Panc1 (cell line): ENCODE measurements around the gene TMEM141. TPM values are rescaled to one million over a fixed set of nuclear protein-coding genes. Genes with fewer than 3 reads are reported as not detected.
"Not testable (repeated sequence)": the region's sequence is repeated elsewhere in the genome, so short reads cannot be mapped to it uniquely, and the experiment has no call there.

Experiments
- ATAC-seq: fragments of 200-7000 bp; cut with Tn5 transposase; 2 replicates; pipeline ENCODE4 v1.9.1; 2020; ENCODE audit warnings: mild to moderate bottlenecking, moderate library complexity
- BruUV-seq: library from RNA; stranded (reverse); fragments of 400-500 nt; replicated peaks from 2 replicates; lab custom pipeline; 2021; lab: Mats Ljungman, UMichigan
- CTCF ChIA-PET: fragments of 300-600 bp; sonication (Branson Sonifier 250); formaldehyde crosslinking; loops from one replicate; lab custom pipeline; 2022; ENCODE audit warnings: antibody characterized with exemption; lab: Charles Lee
- POLR2A ChIA-PET: fragments of 300-600 bp; sonication (Branson Sonifier 250); formaldehyde crosslinking; loops from one replicate; lab custom pipeline; 2022; ENCODE audit warnings: antibody characterized with exemption; lab: Charles Lee
- DNase-seq: peaks from one replicate; pipeline ENCODE4 v3.0.0-alpha.2; 2010; ENCODE audit warnings: low read depth, low spot score
- H3K27ac ChIP-seq: 2 replicates; pipeline ENCODE4 v1.5.1; 2011; ENCODE audit warnings: mild to moderate bottlenecking, low read length, inconsistent platforms
- H3K27me3 ChIP-seq: fragments of 200-500 bp; sonication (Bioruptor generic); 2 replicates; pipeline ENCODE4 v1.6.0; 2014; ENCODE audit warnings: low read length, inconsistent platforms; ENCODE audit not compliant: control insufficient read depth, insufficient read depth
- H3K36me3 ChIP-seq: fragments of 200-500 bp; sonication (Bioruptor generic); 2 replicates; pipeline ENCODE4 v1.5.1; 2014; ENCODE audit warnings: inconsistent platforms, mild to moderate bottlenecking, low read length, moderate library complexity; ENCODE audit not compliant: control insufficient read depth, insufficient read depth
- H3K4me1 ChIP-seq: 2 replicates; pipeline ENCODE4 v1.5.1; 2011; ENCODE audit warnings: inconsistent platforms, mild to moderate bottlenecking, low read length, moderate library complexity; ENCODE audit not compliant: control insufficient read depth, insufficient read depth
- H3K4me3 ChIP-seq, 2 experiments: 2 replicates each; pipeline ENCODE4 v1.5.1; 2011 to 2012; ENCODE audit warnings: low read depth in 2 of 2, low read length in 2 of 2, mild to moderate bottlenecking in 2 of 2, inconsistent platforms in 1 of 2, moderate library complexity in 1 of 2
- H3K9me3 ChIP-seq: fragments of 200-500 bp; sonication (Bioruptor generic); 2 replicates; pipeline ENCODE4 v1.5.1; 2014; ENCODE audit warnings: low read depth, mild to moderate bottlenecking, inconsistent platforms, low read length, moderate library complexity; ENCODE audit not compliant: control insufficient read depth, insufficient read depth
- CTCF ChIP-seq: fragments of 450-650 bp; IDR thresholded peaks from 2 replicates; pipeline ENCODE4 v1.5.1; 2017; ENCODE audit warnings: mild to moderate bottlenecking
- POLR2AphosphoS5 ChIP-seq: IDR thresholded peaks from 2 replicates; pipeline ENCODE4 v1.6.1; 2012; ENCODE audit warnings: mild to moderate bottlenecking, low read depth, low read length, moderate library complexity
- SIN3A ChIP-seq: IDR thresholded peaks from 2 replicates; pipeline ENCODE4 v1.6.1; 2012; ENCODE audit warnings: low read depth, mild to moderate bottlenecking, low read length, moderate library complexity, borderline replicate concordance; ENCODE audit not compliant: insufficient read depth
- TCF7L2 ChIP-seq: IDR thresholded peaks from 2 replicates; pipeline ENCODE4 v1.6.1; 2011; ENCODE audit warnings: mild to moderate bottlenecking, low read depth, low read length, inconsistent platforms
- in situ Hi-C: cut with HindIII; loops from 2 replicates; pipeline ENCODE4 v1.10.0; 2016; ENCODE audit warnings: low sequenced_read_pairs, low pct_unique_long_range_greater_than_20kb
- intact Hi-C: fragments of 100-400 bp; cut with micrococcal nuclease; formaldehyde crosslinking; loops from one replicate; pipeline ENCODE4 v1.10.0; 2022; ENCODE audit not compliant: unreplicated experiment
- total RNA-seq: library from RNA; stranded (reverse); gene quantifications from one replicate; pipeline ENCODE4 v1.2.1, GENCODE V29; 2021; ENCODE audit not compliant: unreplicated experiment
- TF ChIP-seq, protein P1 (sequence below), 2 experiments: IDR thresholded peaks; 2 replicates each; pipeline ENCODE4 v1.6.1; 2011 to 2012; ENCODE audit warnings: low read depth in 2 of 2, control low read depth in 1 of 2, low read length in 1 of 2, mild to moderate bottlenecking in 1 of 2, moderate library complexity in 1 of 2; ENCODE audit not compliant: insufficient read depth in 1 of 2

TMEM141 gene
- total RNA-seq, 1 experiment from 2014 or later = 53.5 TPM

DNA sequence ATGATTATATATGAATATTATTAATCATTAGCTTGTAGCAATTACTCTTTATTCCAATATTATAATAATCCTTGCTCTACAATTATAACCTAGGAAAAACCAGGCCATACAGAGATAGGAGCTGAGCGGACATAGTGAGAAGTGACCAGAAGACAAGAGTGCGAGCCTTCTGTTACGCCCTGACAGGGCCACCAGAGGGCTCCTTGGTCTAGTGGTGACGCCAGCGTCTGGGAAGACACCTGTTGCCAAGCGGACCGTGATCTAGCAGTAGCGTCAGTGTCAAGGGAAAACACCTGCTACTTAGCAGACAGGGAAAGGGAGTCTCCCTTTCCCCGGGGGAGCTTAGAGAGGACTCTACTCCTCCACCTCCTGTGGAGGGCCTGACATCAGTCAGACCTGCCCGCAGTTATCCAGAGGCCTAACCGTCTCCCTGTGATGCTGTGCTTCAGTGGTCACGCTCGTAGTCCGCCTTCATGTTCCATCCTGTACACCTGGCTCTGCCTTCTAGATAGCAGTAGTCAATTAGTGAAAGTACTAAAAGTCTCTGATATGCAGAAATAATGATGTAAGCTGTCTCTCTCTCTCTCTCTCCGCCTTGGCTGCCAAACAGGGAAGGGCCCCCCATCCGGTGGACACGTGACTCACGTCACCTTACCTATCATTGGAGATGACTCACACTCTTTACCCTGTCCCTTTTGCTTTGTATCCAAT, 24.6 kb upstream of the TMEM141 start:
- H3K4me1 ChIP-seq, H3K27me3 ChIP-seq, DNase-seq, H3K9me3 ChIP-seq, H3K4me3 ChIP-seq, in situ Hi-C loops, BruUV-seq, H3K36me3 ChIP-seq, POLR2A ChIA-PET, intact Hi-C loops, ATAC-seq, H3K27ac ChIP-seq: not testable (repeated sequence)
- TF ChIP-seq CTCF = peak; percentile 44
- CTCF ChIA-PET = interaction anchor here (0.5 to 1.2 kb wide), 5 partner anchors 9 to 595 kb away, joined by 3 to 5 read pairs (median 3); partner anchors contain the start of gene LCN8

- Histone ChIP-seq H3K36me3 (no peaks in the 10 kb centered on the region), H3K4me1 (no peaks in the 10 kb centered on the region), H3K27ac (no peak overlapping the region), H3K27me3 (no peaks in the 10 kb centered on the region), H3K4me3 (peak overlapping the region in 1 of 2 experiments; percentile 24; a peak in 1 of 4 replicates), H3K9me3 (no peaks in the 10 kb centered on the region; the same call in 1 of the 2 replicates)
- no peak for DNase-seq
- CTCF ChIA-PET = no interaction called here
- no TSS peak for BruUV-seq
- intact Hi-C loops (no loop called here), in situ Hi-C loops (no loop called here)
- ATAC-seq = peak; percentile 89
- TF ChIP-seq, protein P1, sequence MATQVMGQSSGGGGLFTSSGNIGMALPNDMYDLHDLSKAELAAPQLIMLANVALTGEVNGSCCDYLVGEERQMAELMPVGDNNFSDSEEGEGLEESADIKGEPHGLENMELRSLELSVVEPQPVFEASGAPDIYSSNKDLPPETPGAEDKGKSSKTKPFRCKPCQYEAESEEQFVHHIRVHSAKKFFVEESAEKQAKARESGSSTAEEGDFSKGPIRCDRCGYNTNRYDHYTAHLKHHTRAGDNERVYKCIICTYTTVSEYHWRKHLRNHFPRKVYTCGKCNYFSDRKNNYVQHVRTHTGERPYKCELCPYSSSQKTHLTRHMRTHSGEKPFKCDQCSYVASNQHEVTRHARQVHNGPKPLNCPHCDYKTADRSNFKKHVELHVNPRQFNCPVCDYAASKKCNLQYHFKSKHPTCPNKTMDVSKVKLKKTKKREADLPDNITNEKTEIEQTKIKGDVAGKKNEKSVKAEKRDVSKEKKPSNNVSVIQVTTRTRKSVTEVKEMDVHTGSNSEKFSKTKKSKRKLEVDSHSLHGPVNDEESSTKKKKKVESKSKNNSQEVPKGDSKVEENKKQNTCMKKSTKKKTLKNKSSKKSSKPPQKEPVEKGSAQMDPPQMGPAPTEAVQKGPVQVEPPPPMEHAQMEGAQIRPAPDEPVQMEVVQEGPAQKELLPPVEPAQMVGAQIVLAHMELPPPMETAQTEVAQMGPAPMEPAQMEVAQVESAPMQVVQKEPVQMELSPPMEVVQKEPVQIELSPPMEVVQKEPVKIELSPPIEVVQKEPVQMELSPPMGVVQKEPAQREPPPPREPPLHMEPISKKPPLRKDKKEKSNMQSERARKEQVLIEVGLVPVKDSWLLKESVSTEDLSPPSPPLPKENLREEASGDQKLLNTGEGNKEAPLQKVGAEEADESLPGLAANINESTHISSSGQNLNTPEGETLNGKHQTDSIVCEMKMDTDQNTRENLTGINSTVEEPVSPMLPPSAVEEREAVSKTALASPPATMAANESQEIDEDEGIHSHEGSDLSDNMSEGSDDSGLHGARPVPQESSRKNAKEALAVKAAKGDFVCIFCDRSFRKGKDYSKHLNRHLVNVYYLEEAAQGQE (IDR thresholded peaks at IDR 0.05; ENCODE audit: insufficient read depth in 1 of 2, low read depth in 2 of 2, low read length in 1 of 2) = no peak
- TF ChIP-seq POLR2AphosphoS5 (no peak), SIN3A (no peak)
- POLR2A ChIA-PET = interaction anchor here (0.5 kb wide), 1 partner anchor 50 kb away, joined by 3 read pairs; no protein-coding TSS in a partner anchor
Observed at GRCh38 chr9:136769710-136770191, 21.4 kb upstream of the TMEM141 start.

GRCh38 chr9:136771907-136772415, 19.2 kb upstream of the TMEM141 start:
- no peak overlapping the region for H3K27ac ChIP-seq
- POLR2A ChIA-PET = no interaction called here
- no peak for ATAC-seq
- H3K4me1 ChIP-seq = no peaks in the 10 kb centered on the region
- DNase-seq = no peak
- no peak overlapping the region for H3K4me3 ChIP-seq
- no peaks in the 10 kb centered on the region for H3K36me3 ChIP-seq
- TF ChIP-seq, protein P1 (IDR thresholded peaks at IDR 0.05; ENCODE audit: insufficient read depth in 1 of 2, low read depth in 2 of 2, low read length in 1 of 2) = no peak
- TF ChIP-seq POLR2AphosphoS5 = no peak
- no peak for TF ChIP-seq TCF7L2
- no peak for TF ChIP-seq SIN3A
- no peak for TF ChIP-seq CTCF
- CTCF ChIA-PET = no interaction called here
- in situ Hi-C loops = no loop called here
- intact Hi-C loops = no loop called here
- H3K27me3 ChIP-seq = no peaks in the 10 kb centered on the region
- no peaks in the 10 kb centered on the region; the same call in 1 of the 2 replicates for H3K9me3 ChIP-seq
- no TSS peak for BruUV-seq
